GM10266 (cell line): Measurements from ENCODE around the gene SSU72.
"Not testable (repeated sequence)": the region's sequence is repeated elsewhere in the genome, so short reads cannot be mapped to it uniquely, and the experiment has no call there.

Experiments
- DNase-seq: peaks from one replicate; pipeline ENCODE4 v3.0.0; 2012; ENCODE audit errors: extremely low spot score
- CTCF ChIP-seq: IDR thresholded peaks from 2 replicates; pipeline ENCODE4 v1.5.1; 2012; ENCODE audit warnings: mild to moderate bottlenecking, low read depth; ENCODE audit not compliant: control insufficient read depth, insufficient read depth; ENCODE audit errors: missing control alignments

Gene SSU72

GRCh38 chr1:1521331-1521730 is 53.3 kb downstream of the SSU72 start:
- no peak for TF ChIP-seq CTCF
- no peak for DNase-seq

DNA sequence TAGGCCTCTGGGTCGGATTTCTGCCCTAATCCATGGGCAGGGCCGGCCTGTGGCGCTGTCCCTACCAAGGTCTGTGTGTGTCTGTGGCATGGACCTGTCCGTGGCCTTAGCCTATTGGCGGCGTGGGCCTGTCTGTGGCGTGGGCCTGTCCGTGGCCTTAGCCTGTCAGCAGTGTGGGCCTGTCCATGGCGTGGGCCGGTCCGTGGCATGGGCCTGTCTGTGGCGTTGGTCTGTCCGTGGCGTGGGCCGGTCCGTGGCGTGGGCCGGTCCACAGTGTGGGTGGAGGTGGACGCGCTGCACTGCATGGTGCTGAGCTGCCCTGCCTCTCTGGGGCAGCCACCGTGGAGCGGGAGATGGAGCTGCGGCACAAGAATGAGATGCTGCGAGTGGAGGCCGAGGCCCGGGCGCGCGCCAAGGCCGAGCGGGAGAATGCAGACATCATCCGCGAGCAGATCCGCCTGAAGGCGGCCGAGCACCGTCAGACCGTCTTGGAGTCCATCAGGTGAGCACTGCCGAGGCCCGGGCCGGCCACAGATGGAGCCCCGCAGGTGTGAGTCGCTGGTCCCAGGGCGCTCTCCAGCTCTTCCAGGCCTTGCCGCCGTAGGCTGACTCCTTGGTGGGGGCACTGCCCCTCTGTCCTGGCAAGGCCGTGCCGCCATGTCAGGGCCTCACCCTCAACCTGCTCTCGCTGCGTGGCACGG is 54.7 kb downstream of the SSU72 start:
- not testable (repeated sequence) for DNase-seq

GRCh38 chr1:1518621-1519007 is 56.0 kb downstream of the SSU72 start:
- not testable (repeated sequence) for DNase-seq

- TF ChIP-seq CTCF: no peak
Observed at GRCh38 chr1:1517973-1518620, 56.6 kb downstream of the SSU72 start.

DNA sequence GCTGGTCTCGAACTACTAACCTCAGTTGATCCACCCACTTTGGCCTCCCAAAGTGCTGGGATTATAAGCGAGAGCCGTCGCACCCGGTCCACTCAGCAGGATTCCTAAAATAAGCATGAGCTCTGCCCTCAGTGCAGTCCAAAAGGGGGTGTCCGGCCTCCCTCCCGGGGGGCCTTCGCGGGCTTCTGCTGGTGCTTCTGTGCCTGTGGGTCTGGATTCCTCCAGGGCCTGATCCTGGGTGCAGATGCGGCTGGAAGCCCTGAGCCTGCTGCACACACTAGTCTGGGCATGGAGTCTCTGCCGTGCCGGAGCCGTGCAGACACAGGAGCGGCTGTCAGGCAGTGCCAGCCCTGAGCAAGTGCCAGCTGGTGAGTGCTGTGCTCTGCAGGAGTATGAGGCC is 57.7 kb downstream of the SSU72 start:
- DNase-seq: not testable (repeated sequence)

More at GRCh38 chr1:1517973-1518620, 56.6 kb downstream of the SSU72 start:
- DNase-seq: no peak

GRCh38 chr1:1514376-1514775 is 60.3 kb downstream of the SSU72 start:
- DNase-seq: not testable (repeated sequence)

GRCh38 chr1:1513675-1514074 is 61.0 kb downstream of the SSU72 start:
- not testable (repeated sequence) for DNase-seq

GRCh38 chr1:1512425-1512824 is 62.2 kb downstream of the SSU72 start:
- not testable (repeated sequence) for DNase-seq

- no peak for TF ChIP-seq CTCF
- peak; percentile 100 for DNase-seq
Observed at GRCh38 chr1:1511533-1512285, 63.0 kb downstream of the SSU72 start, which contains the start of gene ATAD3A. TSS of gene ATAD3A (plus strand) at chr1:1512162. CDS start at chr1:1512269, 107 bp downstream.

- TF ChIP-seq CTCF: no peak
- DNase-seq: no peak
Observed at GRCh38 chr1:1510912-1511532, 63.6 kb downstream of the SSU72 start.

DNA sequence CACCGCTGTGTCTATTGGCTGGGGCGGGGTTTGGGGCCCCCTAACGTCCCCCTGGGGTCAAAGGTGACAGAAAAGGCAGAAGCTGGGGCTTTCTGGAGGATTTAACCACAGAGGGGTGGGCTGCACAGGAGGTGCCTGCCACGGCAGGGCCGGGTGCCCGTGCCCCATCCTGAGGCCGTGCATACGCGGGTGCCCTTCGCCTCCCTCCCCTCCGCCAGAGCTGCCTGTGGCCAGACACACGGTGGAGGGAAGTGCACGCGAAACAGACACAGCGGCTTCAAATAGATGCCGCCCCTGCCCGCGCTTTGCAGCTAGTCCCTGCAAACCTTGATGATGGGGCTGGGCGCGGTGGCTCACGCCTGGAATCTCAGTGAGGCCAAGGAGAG is 65.2 kb downstream of the SSU72 start:
- not testable (repeated sequence) for DNase-seq

DNA sequence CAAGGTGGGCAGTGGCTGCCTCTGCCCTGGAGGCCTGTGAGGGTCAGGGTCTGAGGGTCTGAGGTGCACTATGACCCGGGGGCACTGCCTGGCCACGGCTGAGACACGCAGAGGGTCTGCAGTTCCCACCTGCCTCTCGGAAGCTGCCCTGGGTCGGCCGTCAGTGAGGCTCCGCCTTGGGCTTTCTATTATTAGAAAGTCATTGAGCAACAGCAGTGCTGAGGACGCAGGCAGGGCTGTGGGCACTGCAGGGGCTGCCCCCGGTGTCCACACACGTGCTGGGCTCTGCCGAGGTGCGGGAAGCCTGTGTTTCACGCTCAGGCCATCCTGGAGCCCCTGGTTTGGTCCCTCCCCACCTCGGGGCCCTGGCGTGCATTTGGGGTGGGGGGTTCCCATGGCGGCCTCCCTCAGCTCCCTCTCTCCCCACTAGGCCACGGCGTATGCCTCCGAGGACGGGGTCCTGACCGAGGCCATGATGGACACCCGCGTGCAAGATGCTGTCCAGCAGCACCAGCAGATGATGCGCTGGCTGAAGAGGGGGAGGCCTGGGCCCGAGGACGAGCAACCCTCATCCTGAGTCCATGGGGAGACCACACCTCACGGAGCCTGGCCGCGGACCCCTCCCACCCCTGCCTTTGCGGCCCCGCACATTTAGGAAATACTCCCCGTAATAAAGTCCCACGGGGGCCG is 65.7 kb downstream of the SSU72 start:
- DNase-seq: not testable (repeated sequence)
